Activated T-helper 1 cell treated with anti-CD3 and anti-CD28 coated beads, Interleukin-2, amount 50 U/mL, for 16 hours (primary cell): Measurements from ENCODE around the gene GGCX.
"Not testable (repeated sequence)": the region's sequence is repeated elsewhere in the genome, so short reads cannot be mapped to it uniquely, and the experiment has no call there.

Experiments used
- DNase-seq, 2 donors: peaks; one replicate each; pipeline ENCODE4 v3.0.0-alpha.2; 2020; ENCODE audit warnings: low read depth in 1 of 2, low spot score in 1 of 2

The GGCX gene

GRCh38 chr2:85561280-85562212, at the start of gene GGCX:
GGCX (minus strand) TSS chr2:85561493; CDS start chr2:85561428, 65 bp downstream.
- DNase-seq, result peak; percentile 86 to 90

GRCh38 chr2:85607268-85608215, 46.2 kb upstream of the GGCX start:
- DNase-seq, result no peak

- DNase-seq, result no peak
Observed at GRCh38 chr2:85606116-85606455, 44.8 kb upstream of the GGCX start.

GRCh38 chr2:85605406-85606115, 44.3 kb upstream of the GGCX start:
- DNase-seq, result no peak

GRCh38 chr2:85604568-85605339, 43.5 kb upstream of the GGCX start:
- DNase-seq, result no peak

GRCh38 chr2:85604133-85604444, 42.8 kb upstream of the GGCX start:
- not testable (repeated sequence) for DNase-seq

- DNase-seq, result peak; percentile 69 to 81
Observed at GRCh38 chr2:85602476-85603234, 41.4 kb upstream of the GGCX start, which contains the start of gene TMEM150A. TMEM150A (minus strand) TSS chr2:85602698; CDS start chr2:85601948, 750 bp downstream.

- no peak for DNase-seq
Observed at GRCh38 chr2:85601771-85602475, 40.6 kb upstream of the GGCX start.

- no peak for DNase-seq
Observed at GRCh38 chr2:85600951-85601770, 39.9 kb upstream of the GGCX start.

GRCh38 chr2:85600235-85600575, 38.9 kb upstream of the GGCX start:
- no peak for DNase-seq

GRCh38 chr2:85599468-85600234, 38.4 kb upstream of the GGCX start:
- DNase-seq, result no peak

- DNase-seq, result no peak
Observed at GRCh38 chr2:85598594-85599340, 37.5 kb upstream of the GGCX start.

- no peak for DNase-seq
Observed at GRCh38 chr2:85597241-85597640, 35.9 kb upstream of the GGCX start.

- no peak for DNase-seq
Observed at GRCh38 chr2:85596486-85597143, 35.3 kb upstream of the GGCX start.

- DNase-seq, result no peak
Observed at GRCh38 chr2:85596026-85596333, 34.7 kb upstream of the GGCX start.

GRCh38 chr2:85595301-85596025, 34.2 kb upstream of the GGCX start, which contains the start of gene RNF181:
RNF181 (plus strand) TSS chr2:85595745; CDS start chr2:85595764, 19 bp downstream.
- DNase-seq, result peak; percentile 74 to 83
